Suprapubic skin (tissue), 4 donors: ENCODE data around the gene XRCC5. TPM values are rescaled to one million over a fixed set of nuclear protein-coding genes. Genes with fewer than 3 reads are reported as not detected.

Source experiments
- DNase-seq, 2 donors: peaks; one replicate each; pipeline ENCODE4 v3.0.0-alpha.2; 2019; ENCODE audit warnings: low spot score in 2 of 2
- H3K27ac ChIP-seq: fragments of 200-600 bp; sonication (generic); one replicate; pipeline ENCODE4 v1.5.1; 2019
- H3K27me3 ChIP-seq: fragments of 200-600 bp; sonication (generic); one replicate; pipeline ENCODE4 v1.5.1; 2019
- H3K36me3 ChIP-seq: fragments of 200-600 bp; sonication (generic); one replicate; pipeline ENCODE4 v1.5.1; 2019
- H3K4me1 ChIP-seq: fragments of 200-600 bp; sonication (generic); one replicate; pipeline ENCODE4 v1.5.1; 2019
- H3K4me3 ChIP-seq: fragments of 200-600 bp; sonication (generic); one replicate; pipeline ENCODE4 v1.5.1; 2019; ENCODE audit warnings: mild to moderate bottlenecking
- H3K9me3 ChIP-seq: fragments of 200-600 bp; sonication (generic); one replicate; pipeline ENCODE4 v1.5.1; 2019
- EP300 ChIP-seq: sonication (generic); formaldehyde crosslinking; IDR thresholded peaks from one replicate; pipeline ENCODE4 v1.6.1; 2017; ENCODE audit warnings: antibody characterized with exemption
- POLR2A ChIP-seq, 2 donors: fragments of 450-650 bp; IDR thresholded peaks; one replicate each; pipeline ENCODE4 v1.6.1; 2017; ENCODE audit warnings: antibody characterized with exemption in 2 of 2, mild to moderate bottlenecking in 2 of 2, moderate library complexity in 2 of 2
- POLR2AphosphoS5 ChIP-seq, 3 donors: sonication (generic); formaldehyde crosslinking; IDR thresholded peaks; one replicate each; pipeline ENCODE4 v1.6.1; 2017; ENCODE audit warnings: antibody characterized with exemption in 3 of 3
- WGBS: methylation state at CpG from one replicate; pipeline ENCODE4 v1.1.5; 2018; 5-methylcytosine and 5-hydroxymethylcytosine counted together
- total RNA-seq, 4 donors: library from RNA; depleted of rRNA; stranded (reverse); fragments of >200 nt; gene quantifications; one replicate each; pipeline ENCODE4 v1.1.0, GENCODE V29; 2016
- TF ChIP-seq, protein P1 (sequence below), 2 donors: fragments of 200-600 bp in 1 of 2; fragments of 450-650 bp in 1 of 2; sonication (generic) in 1 of 2; IDR thresholded peaks; one replicate each; pipeline ENCODE4 v1.5.1; 2016 to 2019; ENCODE audit warnings: antibody characterized with exemption in 2 of 2, mild to moderate bottlenecking in 1 of 2, moderate library complexity in 1 of 2

The XRCC5 gene
- total RNA-seq, 4 donors from 2014 or later: 122 to 153 (median 136) TPM

DNA sequence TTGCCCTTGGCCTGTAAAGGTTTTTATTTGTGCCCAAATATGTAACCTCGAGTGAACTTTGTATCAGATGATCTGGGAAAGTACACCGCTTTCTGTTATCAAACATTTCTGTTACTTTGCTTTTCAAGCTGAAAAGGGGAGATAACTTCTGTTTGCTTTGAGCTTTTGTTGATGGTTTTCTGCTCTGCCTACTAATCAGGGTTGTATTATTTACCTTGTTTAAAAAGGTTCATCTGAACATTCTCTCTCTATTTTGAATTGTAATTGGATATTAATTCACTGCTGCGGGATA lies 79.4 kb downstream of the XRCC5 start:
- DNase-seq: no peak
- Histone ChIP-seq H3K36me3 (peaks cover 33% of the 10 kb centered on the region), H3K9me3 (no peaks in the 10 kb centered on the region), H3K4me1 (peaks cover 20% of the 10 kb centered on the region), H3K4me3 (no peak overlapping the region), H3K27me3 (no peaks in the 10 kb centered on the region), H3K27ac (peak overlapping the region; percentile 39)
- WGBS: 44% methylated on average over 3 of the region's 3 CpGs
- TF ChIP-seq EP300 (no peak), POLR2A (IDR thresholded peaks at IDR 0.05) (no peak), POLR2AphosphoS5 (IDR thresholded peaks at IDR 0.05) (no peak)
- TF ChIP-seq, protein P1, sequence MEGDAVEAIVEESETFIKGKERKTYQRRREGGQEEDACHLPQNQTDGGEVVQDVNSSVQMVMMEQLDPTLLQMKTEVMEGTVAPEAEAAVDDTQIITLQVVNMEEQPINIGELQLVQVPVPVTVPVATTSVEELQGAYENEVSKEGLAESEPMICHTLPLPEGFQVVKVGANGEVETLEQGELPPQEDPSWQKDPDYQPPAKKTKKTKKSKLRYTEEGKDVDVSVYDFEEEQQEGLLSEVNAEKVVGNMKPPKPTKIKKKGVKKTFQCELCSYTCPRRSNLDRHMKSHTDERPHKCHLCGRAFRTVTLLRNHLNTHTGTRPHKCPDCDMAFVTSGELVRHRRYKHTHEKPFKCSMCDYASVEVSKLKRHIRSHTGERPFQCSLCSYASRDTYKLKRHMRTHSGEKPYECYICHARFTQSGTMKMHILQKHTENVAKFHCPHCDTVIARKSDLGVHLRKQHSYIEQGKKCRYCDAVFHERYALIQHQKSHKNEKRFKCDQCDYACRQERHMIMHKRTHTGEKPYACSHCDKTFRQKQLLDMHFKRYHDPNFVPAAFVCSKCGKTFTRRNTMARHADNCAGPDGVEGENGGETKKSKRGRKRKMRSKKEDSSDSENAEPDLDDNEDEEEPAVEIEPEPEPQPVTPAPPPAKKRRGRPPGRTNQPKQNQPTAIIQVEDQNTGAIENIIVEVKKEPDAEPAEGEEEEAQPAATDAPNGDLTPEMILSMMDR (IDR thresholded peaks at IDR 0.05): no peak

DNA sequence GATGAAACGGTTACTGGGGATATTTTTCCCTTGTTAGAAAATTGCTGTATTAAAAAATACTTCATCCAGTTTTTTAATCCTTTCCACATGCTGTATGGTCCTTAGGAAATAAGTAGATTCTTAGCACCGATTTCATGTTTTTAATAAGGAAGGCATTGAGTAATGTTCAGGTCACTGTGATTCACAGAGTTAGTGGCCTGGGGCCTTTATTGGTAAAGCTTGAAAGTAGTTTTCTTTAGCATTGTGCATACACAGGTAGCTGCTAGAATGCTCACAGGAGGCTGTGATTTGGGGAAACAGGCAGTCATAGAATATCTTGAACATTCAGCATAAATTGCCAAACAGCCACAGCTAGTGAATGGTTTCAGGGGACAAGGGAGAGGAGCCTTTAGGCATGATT lies 79.8 kb downstream of the XRCC5 start:
- H3K27me3 ChIP-seq: no peaks in the 10 kb centered on the region
- DNase-seq: no peak
- TF ChIP-seq POLR2AphosphoS5 (IDR thresholded peaks at IDR 0.05) (no peak), EP300 (no peak), POLR2A (IDR thresholded peaks at IDR 0.05) (no peak)
- TF ChIP-seq, protein P1 (IDR thresholded peaks at IDR 0.05): no peak
- peaks cover 37% of the 10 kb centered on the region for H3K36me3 ChIP-seq
- no peak overlapping the region for H3K27ac ChIP-seq
- no peaks in the 10 kb centered on the region for H3K9me3 ChIP-seq
- 35% methylated on average over 2 of the region's 2 CpGs for WGBS
- H3K4me3 ChIP-seq: no peak overlapping the region
- peaks cover 20% of the 10 kb centered on the region for H3K4me1 ChIP-seq

DNA sequence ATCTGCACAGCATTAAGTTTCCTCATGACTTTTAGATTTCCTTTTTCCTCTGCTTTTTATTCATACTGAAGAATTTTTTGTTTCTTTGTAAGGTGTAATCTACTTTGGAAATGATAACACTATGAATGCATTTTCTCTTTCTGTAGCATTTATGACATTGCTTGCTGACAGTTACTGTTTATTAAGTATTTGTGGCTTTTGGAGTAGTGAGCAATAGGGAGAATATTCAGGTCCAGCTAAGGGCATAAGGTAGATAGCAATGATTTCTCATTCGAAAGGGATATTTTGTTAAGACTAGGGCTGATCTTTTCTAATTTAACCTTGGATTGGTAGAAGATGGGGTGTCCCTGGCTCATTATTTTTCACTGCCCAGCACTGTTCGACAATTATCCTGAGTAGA lies 80.3 kb downstream of the XRCC5 start:
- Histone ChIP-seq H3K27me3 (no peaks in the 10 kb centered on the region), H3K27ac (no peak overlapping the region), H3K36me3 (peaks cover 42% of the 10 kb centered on the region), H3K4me1 (peaks cover 20% of the 10 kb centered on the region), H3K9me3 (no peaks in the 10 kb centered on the region), H3K4me3 (no peak overlapping the region)
- DNase-seq: no peak
- 85% methylated on average over 2 of the region's 2 CpGs for WGBS
- no peak for TF ChIP-seq POLR2AphosphoS5 (IDR thresholded peaks at IDR 0.05)
- TF ChIP-seq POLR2A (IDR thresholded peaks at IDR 0.05): no peak
- no peak for TF ChIP-seq EP300
- TF ChIP-seq, protein P1 (IDR thresholded peaks at IDR 0.05): no peak

DNA sequence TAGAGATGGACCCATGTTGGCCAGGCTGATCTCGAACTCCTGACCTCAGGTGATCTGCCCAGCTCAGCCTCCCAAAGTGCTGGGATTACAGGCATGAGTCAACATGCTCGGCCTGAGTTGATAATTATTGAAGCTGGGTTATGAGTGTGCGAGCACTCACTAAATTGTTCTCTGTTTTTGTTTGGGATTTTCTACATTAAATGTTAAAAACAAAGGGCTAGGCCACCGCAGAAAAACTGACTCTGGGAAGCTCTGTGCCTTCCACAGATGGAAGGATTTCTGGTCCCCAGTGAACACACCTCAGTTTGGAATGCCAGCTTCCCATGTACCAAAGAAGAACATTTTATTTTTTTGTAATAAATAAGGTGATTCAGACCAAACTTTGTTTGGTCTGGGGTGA lies 83.0 kb downstream of the XRCC5 start:
- peaks cover 60% of the 10 kb centered on the region for H3K36me3 ChIP-seq
- WGBS: 93% methylated on average over 4 of the region's 4 CpGs

DNA sequence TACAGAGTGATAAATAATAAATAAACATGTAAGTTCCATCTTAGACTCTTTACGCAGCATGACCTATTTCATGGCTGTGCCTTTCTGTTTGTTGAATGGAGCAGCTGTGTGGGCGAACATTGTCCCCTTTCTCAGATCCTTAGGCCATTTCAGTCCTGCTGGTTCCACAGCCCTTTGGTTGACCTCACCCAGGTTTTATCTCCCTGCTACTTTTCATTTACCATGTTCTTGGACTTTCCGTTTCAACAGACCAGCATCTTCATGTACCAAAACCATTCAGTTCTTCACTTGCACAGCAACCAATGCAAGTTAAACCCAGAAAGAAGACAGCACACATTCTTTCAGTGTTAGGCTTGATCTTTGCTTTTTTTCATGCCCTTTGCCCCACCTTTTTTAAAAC lies 83.8 kb downstream of the XRCC5 start:
- no peak overlapping the region for H3K27ac ChIP-seq
- no peaks in the 10 kb centered on the region for H3K27me3 ChIP-seq
- no peak overlapping the region for H3K4me3 ChIP-seq
- peaks cover 68% of the 10 kb centered on the region for H3K36me3 ChIP-seq
- H3K9me3 ChIP-seq: no peaks in the 10 kb centered on the region
- peaks cover 14% of the 10 kb centered on the region for H3K4me1 ChIP-seq
- TF ChIP-seq POLR2AphosphoS5 (IDR thresholded peaks at IDR 0.05): no peak
- TF ChIP-seq POLR2A (IDR thresholded peaks at IDR 0.05): no peak
- TF ChIP-seq, protein P1 (IDR thresholded peaks at IDR 0.05): no peak
- TF ChIP-seq EP300: no peak
- 94% methylated on average over 3 of the region's 3 CpGs for WGBS
- DNase-seq: no peak

More for the DNA sequence above, 83.0 kb downstream of the XRCC5 start:
- Histone ChIP-seq H3K27me3 (no peaks in the 10 kb centered on the region), H3K4me3 (no peak overlapping the region), H3K9me3 (no peaks in the 10 kb centered on the region), H3K4me1 (peaks cover 20% of the 10 kb centered on the region), H3K27ac (no peak overlapping the region)
- no peak for DNase-seq
- TF ChIP-seq POLR2A (IDR thresholded peaks at IDR 0.05) (no peak), EP300 (no peak), POLR2AphosphoS5 (IDR thresholded peaks at IDR 0.05) (no peak)
- TF ChIP-seq, protein P1 (IDR thresholded peaks at IDR 0.05): no peak
